Neural cell (in vitro differentiated cells): Measurements from ENCODE around the gene NUCB2. TPM values are rescaled to one million over a fixed set of nuclear protein-coding genes. Genes with fewer than 3 reads are reported as not detected.

Experiments used
- H2AFZ ChIP-seq: fragments of 200-600, 300-800 bp; sonication (generic), shearing (Covaris generic); 2 replicates; pipeline ENCODE4 v1.6.0; 2014; ENCODE audit warnings: low read depth, mild to moderate bottlenecking, antibody characterized with exemption, low read length, moderate library complexity
- H3F3A ChIP-seq: fragments of 200-600 bp; shearing (Covaris generic); 2 replicates; pipeline ENCODE4 v1.6.1; 2016; ENCODE audit warnings: mild to moderate bottlenecking, moderate library complexity, mixed read lengths, antibody characterized with exemption, low read length; ENCODE audit not compliant: insufficient read depth, poor library complexity, severe bottlenecking
- H3K27ac ChIP-seq: fragments of 200-600, 300-800 bp; sonication (generic), shearing (Covaris generic); 2 replicates; pipeline ENCODE4 v1.5.1; 2014; ENCODE audit warnings: mild to moderate bottlenecking, low read length, moderate library complexity
- H3K27me3 ChIP-seq: fragments of 300-800, 200-600 bp; sonication (generic), shearing (Covaris generic); 2 replicates; pipeline ENCODE4 v1.6.0; 2014; ENCODE audit warnings: mild to moderate bottlenecking, low read depth, low read length, moderate library complexity; ENCODE audit not compliant: insufficient read depth
- H3K36me3 ChIP-seq: fragments of 300-800, 200-600 bp; sonication (generic), shearing (Covaris generic); 2 replicates; pipeline ENCODE4 v1.5.1; 2014; ENCODE audit warnings: mild to moderate bottlenecking, antibody characterized with exemption, low read length, moderate library complexity; ENCODE audit not compliant: insufficient read depth
- H3K4me2 ChIP-seq: fragments of 300-800, 200-600 bp; sonication (generic), shearing (Covaris generic); 2 replicates; pipeline ENCODE4 v1.6.0; 2014; ENCODE audit warnings: mild to moderate bottlenecking, low read length
- H3K4me3 ChIP-seq: fragments of 300-800, 200-600 bp; sonication (generic), shearing (Covaris generic); 2 replicates; pipeline ENCODE4 v1.5.1; 2014; ENCODE audit warnings: mild to moderate bottlenecking, low read length, moderate library complexity
- H3K79me2 ChIP-seq: fragments of 200-600 bp; shearing (Covaris generic); replicated peaks from 2 replicates; pipeline ENCODE4 v1.6.0; 2014; ENCODE audit warnings: mild to moderate bottlenecking, low read length, moderate library complexity; ENCODE audit not compliant: insufficient read depth
- H3K9ac ChIP-seq: fragments of 300-800, 200-600 bp; sonication (generic), shearing (Covaris generic); 2 replicates; pipeline ENCODE4 v1.6.1; 2016; ENCODE audit warnings: mild to moderate bottlenecking, low read length, mixed read lengths
- H3K9me2 ChIP-seq: fragments of 200-600 bp; shearing (Covaris generic); 2 replicates; pipeline ENCODE4 v1.6.1; 2016; ENCODE audit warnings: mild to moderate bottlenecking, low read length, mixed read lengths; ENCODE audit not compliant: insufficient read depth
- H3K9me3 ChIP-seq: fragments of 200-600, 300-800 bp; sonication (generic), shearing (Covaris generic); 2 replicates; pipeline ENCODE4 v1.6.1; 2016; ENCODE audit warnings: mild to moderate bottlenecking, mixed run types, low read length, moderate library complexity, mixed read lengths
- H4K20me1 ChIP-seq: fragments of 200-600 bp; shearing (Covaris generic); 2 replicates; pipeline ENCODE4 v1.6.1; 2016; ENCODE audit warnings: mild to moderate bottlenecking, mixed run types; ENCODE audit not compliant: insufficient read depth
- EP300 ChIP-seq: fragments of 450-650 bp; conservative IDR thresholded peaks from 2 replicates; pipeline ENCODE4 v1.6.1; 2014; ENCODE audit warnings: antibody characterized with exemption, mild to moderate bottlenecking, moderate library complexity; ENCODE audit not compliant: poor library complexity, severe bottlenecking
- EZH2 ChIP-seq: fragments of 200-600, 300-800 bp; shearing (Covaris generic), sonication (generic); IDR thresholded peaks from 2 replicates; pipeline ENCODE4 v1.6.1; 2014; ENCODE audit warnings: antibody characterized with exemption, low read length, borderline replicate concordance, mild to moderate bottlenecking; ENCODE audit not compliant: insufficient read depth, poor library complexity, severe bottlenecking
- MXI1 ChIP-seq: fragments of 450-650 bp; conservative IDR thresholded peaks from 2 replicates; pipeline ENCODE4 v1.6.1; 2014; ENCODE audit warnings: antibody characterized with exemption, mild to moderate bottlenecking; ENCODE audit not compliant: poor library complexity, severe bottlenecking
- POLR2AphosphoS5 ChIP-seq: IDR thresholded peaks from 2 replicates; pipeline ENCODE4 v1.6.1; 2012
- RAD21 ChIP-seq: fragments of 450-650 bp; conservative IDR thresholded peaks from 2 replicates; pipeline ENCODE4 v1.6.1; 2014; ENCODE audit warnings: antibody characterized with exemption, mild to moderate bottlenecking, moderate library complexity
- REST ChIP-seq: IDR thresholded peaks from 2 replicates; pipeline ENCODE4 v1.6.1; 2012; ENCODE audit warnings: borderline replicate concordance
- SMC3 ChIP-seq: fragments of 450-650 bp; conservative IDR thresholded peaks from 2 replicates; pipeline ENCODE4 v1.6.1; 2014; ENCODE audit warnings: antibody characterized with exemption, mild to moderate bottlenecking, moderate library complexity; ENCODE audit not compliant: poor library complexity
- TAF1 ChIP-seq: IDR thresholded peaks from 2 replicates; pipeline ENCODE4 v1.6.1; 2012; ENCODE audit warnings: low read depth
- polyA plus RNA-seq: library from polyadenylated mRNA; depleted of rRNA; stranded (reverse); fragments of >200 nt; gene quantifications from 2 replicates; pipeline ENCODE4 v1.2.3, GENCODE V29; 2014
- TF ChIP-seq, protein P1 (sequence below): fragments of 450-650 bp; IDR thresholded peaks from 2 replicates; pipeline ENCODE4 v1.5.1; 2014; ENCODE audit warnings: antibody characterized with exemption, mild to moderate bottlenecking, moderate library complexity; ENCODE audit not compliant: poor library complexity, severe bottlenecking

Gene NUCB2
- polyA plus RNA-seq, 1 donor from 2014 or later: 120 TPM

- Histone ChIP-seq H3K9ac (peak overlapping the region; percentile 78), H3K27me3 (peaks cover 27% of the 10 kb centered on the region), H3F3A (peaks cover 3% of the 10 kb centered on the region), H4K20me1 (no peaks in the 10 kb centered on the region), H3K4me3 (peak overlapping the region; percentile 81), H2AFZ (peak overlapping the region; percentile 53), H3K9me2 (no peaks in the 10 kb centered on the region), H3K9me3 (no peaks in the 10 kb centered on the region), H3K36me3 (no peaks in the 10 kb centered on the region), H3K27ac (peak overlapping the region; percentile 54), H3K79me2 (no peaks in the 10 kb centered on the region), H3K4me2 (peak overlapping the region; percentile 95)
- TF ChIP-seq EZH2 (no peak), RAD21 (no peak), SMC3 (no peak), MXI1 (no peak)
- TF ChIP-seq, protein P1, sequence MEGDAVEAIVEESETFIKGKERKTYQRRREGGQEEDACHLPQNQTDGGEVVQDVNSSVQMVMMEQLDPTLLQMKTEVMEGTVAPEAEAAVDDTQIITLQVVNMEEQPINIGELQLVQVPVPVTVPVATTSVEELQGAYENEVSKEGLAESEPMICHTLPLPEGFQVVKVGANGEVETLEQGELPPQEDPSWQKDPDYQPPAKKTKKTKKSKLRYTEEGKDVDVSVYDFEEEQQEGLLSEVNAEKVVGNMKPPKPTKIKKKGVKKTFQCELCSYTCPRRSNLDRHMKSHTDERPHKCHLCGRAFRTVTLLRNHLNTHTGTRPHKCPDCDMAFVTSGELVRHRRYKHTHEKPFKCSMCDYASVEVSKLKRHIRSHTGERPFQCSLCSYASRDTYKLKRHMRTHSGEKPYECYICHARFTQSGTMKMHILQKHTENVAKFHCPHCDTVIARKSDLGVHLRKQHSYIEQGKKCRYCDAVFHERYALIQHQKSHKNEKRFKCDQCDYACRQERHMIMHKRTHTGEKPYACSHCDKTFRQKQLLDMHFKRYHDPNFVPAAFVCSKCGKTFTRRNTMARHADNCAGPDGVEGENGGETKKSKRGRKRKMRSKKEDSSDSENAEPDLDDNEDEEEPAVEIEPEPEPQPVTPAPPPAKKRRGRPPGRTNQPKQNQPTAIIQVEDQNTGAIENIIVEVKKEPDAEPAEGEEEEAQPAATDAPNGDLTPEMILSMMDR: no peak
Observed at GRCh38 chr11:17353821-17354600, 77.5 kb downstream of the NUCB2 start.

DNA sequence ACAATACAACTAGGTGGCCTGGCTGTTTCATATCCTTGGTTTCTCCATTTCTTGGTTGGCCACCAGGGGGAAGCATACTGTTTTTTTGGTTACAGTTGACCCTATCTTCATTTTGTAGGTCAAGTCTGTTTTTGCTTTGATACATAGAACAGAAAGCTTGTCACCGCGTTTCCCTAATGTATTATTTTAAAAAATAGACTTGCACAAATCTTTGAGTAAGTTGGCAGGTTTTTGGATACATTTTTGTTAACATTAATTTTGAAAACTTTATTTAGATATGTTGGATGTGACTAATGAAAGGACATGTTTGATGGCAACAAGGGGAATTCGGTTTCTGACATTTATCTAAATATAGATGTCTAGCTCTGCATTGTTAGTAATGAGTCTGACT is 78.1 kb downstream of the NUCB2 start:
- no peak overlapping the region for H3K4me2 ChIP-seq
- H4K20me1 ChIP-seq: no peaks in the 10 kb centered on the region
- peaks cover 3% of the 10 kb centered on the region for H3F3A ChIP-seq
- no peaks in the 10 kb centered on the region for H3K9me3 ChIP-seq
- H3K4me3 ChIP-seq: peak overlapping the region; percentile 81
- H3K9ac ChIP-seq: no peak overlapping the region
- H3K27ac ChIP-seq: no peak overlapping the region
- no peaks in the 10 kb centered on the region for H3K79me2 ChIP-seq
- no peaks in the 10 kb centered on the region for H3K36me3 ChIP-seq
- TF ChIP-seq SMC3 (peak; percentile 60), REST (no peak), TAF1 (no peak), RAD21 (peak; percentile 37), POLR2AphosphoS5 (no peak), EP300 (no peak), EZH2 (no peak), MXI1 (no peak)
- TF ChIP-seq, protein P1: peak; percentile 68
- H2AFZ ChIP-seq: no peak overlapping the region
- peaks cover 27% of the 10 kb centered on the region for H3K27me3 ChIP-seq
- H3K9me2 ChIP-seq: no peaks in the 10 kb centered on the region
